Activated T-cell treated with anti-CD3 and anti-CD28 coated beads for 4 hours (primary cell): ENCODE measurements around the gene CLSTN1.

Experiments used
- DNase-seq: peaks from one replicate; pipeline ENCODE4 v3.0.0-alpha.2; 2020

The CLSTN1 gene

GRCh38 chr1:9823943-9824701 lies at the start of gene CLSTN1:
Gene CLSTN1 (minus strand): TSS chr1:9823965. CDS start chr1:9823733, 232 bp downstream.
- DNase-seq: peak; percentile 86

GRCh38 chr1:9873385-9873784 lies 49.6 kb upstream of the CLSTN1 start:
- DNase-seq: no peak

GRCh38 chr1:9872430-9873165 lies 48.8 kb upstream of the CLSTN1 start:
- no peak for DNase-seq

GRCh38 chr1:9871707-9872425 lies 48.1 kb upstream of the CLSTN1 start:
- DNase-seq: no peak

GRCh38 chr1:9871021-9871420 lies 47.3 kb upstream of the CLSTN1 start:
- DNase-seq: no peak

GRCh38 chr1:9870572-9870971 lies 46.8 kb upstream of the CLSTN1 start:
- no peak for DNase-seq

- no peak for DNase-seq
Measured at GRCh38 chr1:9869831-9870251, 46.1 kb upstream of the CLSTN1 start.

- DNase-seq: no peak
Measured at GRCh38 chr1:9868244-9868590, 44.5 kb upstream of the CLSTN1 start.

GRCh38 chr1:9867408-9868243 lies 43.9 kb upstream of the CLSTN1 start:
- DNase-seq: peak; percentile 85

GRCh38 chr1:9866836-9867235 lies 43.1 kb upstream of the CLSTN1 start:
- DNase-seq: no peak

GRCh38 chr1:9865724-9866123 lies 42.0 kb upstream of the CLSTN1 start:
- no peak for DNase-seq

GRCh38 chr1:9863371-9863770 lies 39.6 kb upstream of the CLSTN1 start:
- DNase-seq: no peak

GRCh38 chr1:9861360-9861759 lies 37.6 kb upstream of the CLSTN1 start:
- DNase-seq: no peak

GRCh38 chr1:9860887-9861286 lies 37.1 kb upstream of the CLSTN1 start:
- DNase-seq: no peak

GRCh38 chr1:9859281-9860014 lies 35.7 kb upstream of the CLSTN1 start:
- no peak for DNase-seq

GRCh38 chr1:9858293-9859035 lies 34.7 kb upstream of the CLSTN1 start:
- DNase-seq: no peak

- no peak for DNase-seq
Measured at GRCh38 chr1:9855186-9855585, 31.4 kb upstream of the CLSTN1 start.

GRCh38 chr1:9853249-9853595 lies 29.5 kb upstream of the CLSTN1 start:
- no peak for DNase-seq

- no peak for DNase-seq
Measured at GRCh38 chr1:9852410-9853248, 28.9 kb upstream of the CLSTN1 start.

- DNase-seq: no peak
Measured at GRCh38 chr1:9852004-9852403, 28.2 kb upstream of the CLSTN1 start.
